Right renal cortex interstitium (tissue), 3 donors: ENCODE measurements around the gene EHHADH. TPM values are rescaled to one million over a fixed set of nuclear protein-coding genes. Genes with fewer than 3 reads are reported as not detected.
A peak's percentile ranks its signal among the peaks of the same experiment; 100 is the strongest.
"Not testable (repeated sequence)": the region's sequence is repeated elsewhere in the genome, so short reads cannot be mapped to it uniquely, and the experiment has no call there.

Experiments used
- DNase-seq, 3 donors: peaks; one replicate each; pipeline ENCODE4 v3.0.0-alpha.2; 2013; ENCODE audit warnings: low read depth in 3 of 3, low spot score in 2 of 3
- polyA plus RNA-seq, 3 donors: library from polyadenylated mRNA; unstranded; fragments of 120-200 nt; gene quantifications; one replicate each; pipeline ENCODE4 v1.2.1, GENCODE V29; 2013; ENCODE audit not compliant: insufficient read length in 3 of 3

The EHHADH gene
- polyA plus RNA-seq = 10 to 100 TPM; 28.6 to 35.3 (median 30.6) TPM

DNA sequence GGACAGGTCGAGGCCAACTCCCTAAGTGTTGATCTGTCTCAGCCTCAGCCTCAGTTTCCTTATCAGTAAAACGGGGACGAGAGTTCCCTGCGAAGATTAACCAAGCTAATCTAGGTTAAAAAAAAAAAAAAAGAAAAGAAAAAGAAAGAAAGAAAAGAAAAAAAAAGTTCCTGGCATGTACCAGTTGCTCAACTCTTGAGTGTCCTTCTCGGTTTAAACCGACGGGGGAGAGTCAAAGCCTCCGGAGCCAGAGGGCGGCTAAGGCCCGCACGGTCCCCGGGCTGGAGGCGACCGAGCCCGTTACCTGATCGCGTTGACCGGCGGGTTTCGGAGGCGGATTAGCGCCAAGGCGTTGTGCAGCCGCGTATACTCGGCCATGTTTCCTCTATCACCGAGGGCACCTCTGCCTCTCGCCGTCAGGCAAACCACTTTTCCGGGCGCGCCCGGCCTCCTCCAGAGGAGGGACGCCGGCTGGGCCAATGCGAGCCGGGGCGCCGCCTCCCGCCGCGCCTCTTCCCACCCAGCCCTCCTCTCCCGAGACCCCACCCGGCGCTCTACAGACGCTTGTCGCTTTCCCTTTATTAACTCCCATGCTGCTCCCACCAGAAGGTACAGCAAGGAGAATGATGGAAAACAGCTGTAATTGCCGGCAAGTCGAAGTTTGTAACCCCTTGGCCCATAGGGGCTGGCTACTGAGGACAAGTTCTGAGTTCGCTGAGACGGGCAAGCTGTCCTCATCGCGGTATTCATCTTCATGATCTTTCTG, at the start of gene EHHADH:
Gene EHHADH, minus strand, starts transcription at position 405 of the 766 bp plus-strand sequence. Its CDS starts 27 bp downstream, at position 378.
- DNase-seq = peak; percentile 36 to 71 (median 62)

GRCh38 chr3:185299918-185300426, 46.1 kb upstream of the EHHADH start:
- DNase-seq = not testable (repeated sequence)

- no peak for DNase-seq
These were observed 44.0 kb upstream of the EHHADH start for GRCh38 chr3:185297867-185298266.

- no peak for DNase-seq
These were observed 38.4 kb upstream of the EHHADH start for GRCh38 chr3:185292238-185292637.

DNA sequence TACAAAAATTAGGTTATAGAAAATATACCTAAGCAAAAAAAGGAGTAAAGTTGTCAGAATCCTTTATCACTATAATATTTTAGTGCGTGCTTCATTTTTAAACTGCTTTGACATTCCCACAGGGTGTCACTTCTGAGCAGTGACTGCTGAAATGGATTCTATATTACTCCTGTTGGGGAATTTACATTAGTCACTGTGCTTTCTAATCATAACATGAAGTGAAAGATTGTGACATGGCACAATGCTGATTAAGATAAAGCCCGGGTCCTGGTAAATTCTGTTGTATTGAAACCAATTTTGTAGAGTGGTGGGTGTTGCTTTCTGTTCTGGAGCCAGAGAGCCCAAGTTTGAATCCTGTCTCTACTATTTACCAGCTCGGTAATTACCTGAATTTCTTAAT, 36.4 kb upstream of the EHHADH start:
- DNase-seq = no peak

GRCh38 chr3:185283374-185283935, 29.6 kb upstream of the EHHADH start:
- DNase-seq = no peak

DNA sequence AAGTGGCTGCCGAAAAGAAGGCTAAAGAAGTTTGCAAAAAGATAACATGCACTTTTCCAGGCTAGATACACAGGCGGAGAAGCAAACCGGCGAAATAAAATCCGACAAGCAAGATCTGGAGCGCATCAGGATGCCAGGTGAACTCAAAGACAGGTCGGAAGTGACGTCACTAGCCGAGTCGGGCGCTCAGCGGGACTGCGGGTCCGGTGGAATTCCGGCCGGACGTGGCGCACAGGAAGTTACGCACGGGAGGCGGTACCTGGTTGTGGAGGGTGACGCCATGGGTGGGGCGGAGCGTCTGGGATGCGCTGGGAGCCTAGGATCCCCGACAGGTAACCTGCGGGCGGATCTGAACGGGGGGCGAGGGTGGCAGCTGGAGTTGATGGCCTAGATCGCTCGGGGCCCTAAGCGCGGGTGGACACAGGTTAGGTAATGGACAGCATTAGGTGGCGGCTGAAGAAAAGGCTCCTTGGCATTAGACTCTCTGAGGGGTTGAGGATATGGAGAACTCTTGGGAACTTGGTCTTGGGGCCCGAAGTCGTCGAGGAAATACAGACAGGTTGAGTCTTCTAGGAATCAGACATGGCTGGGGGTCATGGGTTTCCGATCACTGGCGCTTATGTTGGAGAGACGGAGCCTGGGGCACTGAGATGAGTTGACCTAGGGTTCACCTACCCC, 29.0 kb upstream of the EHHADH start:
- peak; percentile 92 to 97 (median 93) for DNase-seq

- DNase-seq = no peak
These were observed 26.9 kb upstream of the EHHADH start for GRCh38 chr3:185280572-185281365.

DNA sequence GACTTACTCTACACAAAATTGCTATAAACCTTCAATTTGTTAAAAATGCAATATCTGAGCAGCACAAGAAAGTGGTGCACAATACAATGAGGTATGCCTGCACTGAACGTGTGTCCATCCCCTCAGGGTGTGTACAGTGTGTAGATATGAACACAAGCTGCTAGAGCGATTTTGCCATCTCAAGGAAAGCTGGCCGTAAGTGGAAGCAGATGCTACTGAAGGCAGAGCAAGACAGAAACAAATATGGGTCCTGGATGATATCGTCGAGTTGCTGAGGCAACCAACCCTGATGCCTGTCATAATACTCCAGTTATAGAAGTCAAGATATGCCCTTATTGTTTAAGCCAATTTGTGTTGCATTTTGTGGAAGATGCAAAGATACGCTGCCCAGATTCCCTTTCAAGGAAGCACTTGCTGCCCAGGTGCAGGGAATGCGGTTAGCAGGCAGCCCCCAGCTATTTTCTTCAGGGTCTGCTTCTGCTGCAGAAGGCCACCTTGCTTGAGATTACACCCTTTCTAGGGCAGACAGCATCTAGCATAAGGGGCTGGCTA, 25.8 kb upstream of the EHHADH start:
- DNase-seq = no peak

DNA sequence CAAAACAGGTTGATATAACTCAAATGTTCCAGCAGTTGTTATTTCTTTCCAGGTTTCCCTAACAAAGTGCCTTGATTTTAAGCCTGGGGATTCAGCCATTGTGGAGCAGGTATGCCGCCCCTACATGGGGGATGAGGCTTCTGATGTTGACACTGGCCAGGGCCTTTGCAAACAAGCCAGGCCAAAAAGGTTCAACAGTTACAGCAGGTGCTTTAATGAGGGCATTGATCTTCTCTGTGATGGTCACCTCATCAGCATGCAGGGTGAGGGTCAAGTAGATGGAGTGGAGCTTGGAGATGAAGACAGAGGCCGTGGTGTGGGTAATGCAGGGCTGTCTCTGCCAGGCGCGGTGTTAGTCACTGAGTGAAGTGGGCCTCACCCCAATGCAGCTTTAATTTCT, 22.6 kb upstream of the EHHADH start:
- DNase-seq = no peak

- DNase-seq = no peak
These were observed 18.2 kb upstream of the EHHADH start for GRCh38 chr3:185272033-185272432.

DNA sequence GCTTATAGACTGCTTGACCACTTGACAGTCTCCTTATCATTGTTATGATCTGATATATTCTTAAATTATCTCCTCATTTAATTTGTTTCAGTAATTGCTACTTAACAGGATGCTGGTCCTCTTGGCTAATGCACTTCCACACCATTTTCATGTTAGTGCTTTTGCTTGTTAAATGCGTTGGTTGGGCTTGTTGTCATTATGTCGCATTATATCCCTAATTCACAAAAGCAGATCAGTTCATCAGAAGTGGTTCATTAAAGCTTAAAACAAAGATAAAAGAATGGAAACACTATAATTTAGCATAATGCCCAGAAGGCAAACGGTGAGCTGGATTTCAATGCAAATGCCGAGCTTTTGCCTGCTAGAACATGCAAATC, 17.1 kb upstream of the EHHADH start:
- no peak for DNase-seq

DNA sequence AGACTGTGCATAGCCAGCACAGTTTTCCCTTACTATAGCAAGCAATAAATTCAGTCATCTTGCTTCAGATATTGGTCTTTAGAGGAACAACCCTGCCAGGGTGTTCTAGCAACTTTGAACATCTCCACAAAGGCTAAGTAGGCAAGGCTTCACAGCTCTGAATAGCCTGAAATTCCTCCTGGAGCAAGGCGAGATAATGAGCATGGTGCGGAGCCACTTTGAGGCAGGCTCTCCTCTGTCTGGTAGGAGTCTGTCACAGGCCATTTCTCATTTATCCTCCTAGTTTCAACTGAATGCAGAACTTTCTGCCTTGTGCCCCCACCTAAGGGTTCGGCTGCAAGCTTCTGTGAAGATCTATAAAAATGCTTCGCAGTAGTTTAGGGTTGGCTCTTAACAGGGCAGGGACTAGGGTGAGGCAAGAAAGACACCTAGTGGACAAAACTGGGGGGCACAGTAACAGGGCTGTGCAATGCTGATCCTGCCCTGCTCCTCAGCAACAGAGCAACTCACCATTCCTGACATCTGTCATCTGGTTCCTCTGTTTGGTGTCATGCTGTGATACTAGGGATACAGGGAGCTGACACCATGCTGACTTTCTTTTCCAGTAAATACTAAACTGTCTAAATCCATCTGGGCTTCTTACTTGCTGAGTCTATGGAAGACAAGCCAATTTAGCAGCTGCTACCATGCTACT, 16.6 kb upstream of the EHHADH start:
- DNase-seq = no peak

- no peak for DNase-seq
These were observed 14.5 kb upstream of the EHHADH start for GRCh38 chr3:185268194-185268962.

GRCh38 chr3:185267193-185267592, 13.3 kb upstream of the EHHADH start:
- no peak for DNase-seq

DNA sequence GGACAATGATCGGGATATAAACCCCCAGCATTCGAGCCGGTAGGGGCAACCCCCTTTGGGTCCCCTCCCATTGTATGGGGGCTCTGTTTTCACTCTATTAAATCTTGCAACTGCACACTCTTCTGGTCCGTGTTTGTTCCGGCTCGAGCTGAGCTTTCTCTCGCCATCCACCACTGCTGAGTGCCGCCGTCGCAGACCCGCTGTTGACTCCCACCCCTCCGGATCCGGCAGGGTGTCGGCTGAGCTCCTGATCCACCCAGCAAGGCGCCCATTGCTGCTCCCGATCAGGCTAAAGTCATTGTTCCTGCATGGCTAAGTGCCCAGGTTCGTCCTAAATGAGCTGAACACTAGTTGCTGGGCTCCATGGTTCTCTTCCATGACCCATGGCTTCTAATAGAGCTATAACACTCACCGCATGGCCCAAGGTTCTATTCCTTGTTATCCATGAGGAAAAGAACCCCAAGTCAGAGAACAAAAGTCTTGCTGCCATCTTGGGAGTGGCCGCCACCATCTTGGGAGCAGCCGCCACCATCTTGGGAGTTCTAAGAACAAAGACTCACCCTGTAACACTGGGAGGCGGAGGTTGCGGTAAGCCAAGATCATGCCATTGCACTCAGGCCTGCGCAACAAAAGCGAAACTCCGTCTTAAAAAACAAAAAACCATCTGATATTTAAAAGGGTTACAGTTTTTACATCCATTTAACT, 11.2 kb upstream of the EHHADH start:
- DNase-seq = no peak

DNA sequence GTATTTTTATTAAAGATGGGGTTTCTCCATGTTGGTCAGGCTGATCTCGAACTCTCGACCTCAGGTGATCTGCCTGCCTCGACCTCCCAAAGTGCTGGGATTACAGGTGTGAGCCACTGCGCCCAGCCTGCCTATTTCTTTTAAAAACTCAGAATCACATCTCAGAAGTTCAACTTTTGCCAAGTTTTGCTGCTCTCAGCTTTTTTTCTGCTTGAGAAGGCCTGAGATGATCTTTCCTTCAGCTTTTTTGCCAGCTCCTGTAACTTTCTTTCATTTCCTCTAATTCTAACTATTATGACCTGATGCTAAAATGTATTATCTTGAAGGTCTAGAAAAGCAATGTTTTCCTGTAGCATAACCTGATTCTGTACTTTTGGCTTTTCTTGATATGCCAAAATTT, 9.6 kb upstream of the EHHADH start:
- no peak for DNase-seq

GRCh38 chr3:185257334-185257733, 3.5 kb upstream of the EHHADH start:
- DNase-seq = no peak

DNA sequence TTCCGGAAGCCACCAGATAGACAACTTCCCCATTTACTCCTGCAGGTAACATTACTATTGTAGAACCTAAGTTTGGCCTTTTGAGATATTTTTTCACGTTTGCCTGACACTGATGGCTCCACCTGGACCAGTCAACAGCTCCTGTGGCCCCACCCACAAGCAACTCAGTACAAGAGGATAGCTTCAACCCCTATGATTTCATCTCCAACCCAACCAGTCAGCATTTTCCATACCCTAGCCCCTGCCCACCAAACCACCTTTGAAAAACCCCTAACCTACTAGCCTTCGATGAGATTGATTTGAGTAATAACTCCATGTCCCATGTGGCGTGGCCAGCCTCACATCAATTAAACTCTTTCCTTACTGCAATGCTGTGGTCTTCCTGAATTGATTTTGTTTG, 950 bp upstream of the EHHADH start:
- no peak for DNase-seq
